SU-DHL-6 (cell line): ENCODE results near the gene RGR.

Source experiments
- H2AFZ ChIP-seq: fragments of 200-600 bp; sonication (generic); 2 replicates; pipeline ENCODE4 v1.6.1; 2014; ENCODE audit warnings: low read depth, mild to moderate bottlenecking, moderate library complexity, mixed read lengths, antibody characterized with exemption, low read length; ENCODE audit not compliant: severe bottlenecking
- H3F3A ChIP-seq: fragments of 200-600 bp; shearing (Covaris generic); 2 replicates; pipeline ENCODE4 v1.6.0; 2016; ENCODE audit warnings: antibody characterized with exemption, mild to moderate bottlenecking; ENCODE audit not compliant: insufficient read depth
- H3K27ac ChIP-seq: fragments of 200-600 bp; sonication (generic); 2 replicates; pipeline ENCODE4 v1.5.1; 2016; ENCODE audit warnings: low read depth, mild to moderate bottlenecking, low read length, moderate library complexity, mixed read lengths
- H3K27me3 ChIP-seq: fragments of 200-600 bp; sonication (generic), shearing (Covaris generic); 2 replicates; pipeline ENCODE4 v1.6.0; 2014; ENCODE audit warnings: mild to moderate bottlenecking, low read length
- H3K36me3 ChIP-seq: fragments of 200-600 bp; sonication (generic); 2 replicates; pipeline ENCODE4 v1.6.1; 2014; ENCODE audit warnings: mild to moderate bottlenecking, low read length, mixed read lengths
- H3K4me2 ChIP-seq: fragments of 300-600, 200-600 bp; shearing (Covaris generic), sonication (generic); 2 replicates; pipeline ENCODE4 v1.6.0; 2014; ENCODE audit warnings: low read length, low read depth, mild to moderate bottlenecking; ENCODE audit not compliant: poor library complexity, severe bottlenecking
- H3K4me3 ChIP-seq: fragments of 200-600 bp; sonication (generic); 2 replicates; pipeline ENCODE4 v1.5.1; 2014; ENCODE audit warnings: antibody characterized with exemption, low read length, mild to moderate bottlenecking, mixed read lengths; ENCODE audit not compliant: insufficient read depth, poor library complexity, severe bottlenecking
- H3K79me2 ChIP-seq: fragments of 200-600 bp; sonication (generic); 2 replicates; pipeline ENCODE4 v1.6.1; 2014; ENCODE audit warnings: mild to moderate bottlenecking, low read length, moderate library complexity; ENCODE audit not compliant: insufficient read depth
- H3K9ac ChIP-seq: fragments of 200-600 bp; sonication (generic); 2 replicates; pipeline ENCODE4 v1.7.0; 2014; ENCODE audit warnings: mild to moderate bottlenecking, low read length
- H3K9me2 ChIP-seq: fragments of 200-600 bp; sonication (generic); replicated peaks from 2 replicates; pipeline ENCODE4 v1.6.1; 2014; ENCODE audit warnings: low read length; ENCODE audit not compliant: insufficient read depth
- H3K9me3 ChIP-seq: fragments of 200-600 bp; sonication (generic); 2 replicates; pipeline ENCODE4 v1.6.1; 2014; ENCODE audit warnings: low read length, mixed read lengths; ENCODE audit not compliant: insufficient read depth
- H4K20me1 ChIP-seq: fragments of 200-600 bp; sonication (generic); 2 replicates; pipeline ENCODE4 v1.6.1; 2014; ENCODE audit warnings: low read depth, mild to moderate bottlenecking, antibody characterized with exemption, low read length, moderate library complexity, mixed read lengths
- CTCF ChIP-seq: fragments of 200-600 bp; sonication (generic); IDR thresholded peaks from one replicate; pipeline ENCODE4 v1.5.1; 2017; ENCODE audit warnings: antibody characterized with exemption, mild to moderate bottlenecking, low read length, moderate library complexity; ENCODE audit not compliant: insufficient read depth, poor library complexity, severe bottlenecking
- EZH2phosphoT487 ChIP-seq: fragments of 200-600 bp; sonication (generic), shearing (Covaris generic); conservative IDR thresholded peaks from 2 replicates; pipeline ENCODE4 v1.6.1; 2018; ENCODE audit warnings: mild to moderate bottlenecking, antibody characterized with exemption, low read length, moderate library complexity, mixed read lengths

Gene RGR

GRCh38 chr10:84244651-84245270, at the start of gene RGR:
Gene RGR, plus strand, starts transcription at chr10:84245053. Its CDS starts 38 bp downstream, at chr10:84245091.
- no peak within 1 kb of the TSS for H3K4me2 ChIP-seq
- TF ChIP-seq EZH2phosphoT487 (no peak), CTCF (no peak)
- H3K4me3 ChIP-seq = no peak within 1 kb of the TSS
- H3K27me3 ChIP-seq = no peaks in the 10 kb centered on the region
- H3K27ac ChIP-seq = no peak within 1 kb of the TSS
- H3F3A ChIP-seq = no peaks in the 10 kb centered on the region
- no peaks in the 10 kb centered on the region for H3K9me2 ChIP-seq
- H3K9me3 ChIP-seq = no peaks in the 10 kb centered on the region
- H3K36me3 ChIP-seq = no peaks in the 10 kb centered on the region
- no peak within 1 kb of the TSS for H3K9ac ChIP-seq
- no peaks in the 10 kb centered on the region for H3K79me2 ChIP-seq
- no peak within 1 kb of the TSS for H2AFZ ChIP-seq
- H4K20me1 ChIP-seq = no peaks in the 10 kb centered on the region

- H3K4me3 ChIP-seq = no peak overlapping the region
- H4K20me1 ChIP-seq = no peaks in the 10 kb centered on the region
- TF ChIP-seq EZH2phosphoT487 (no peak), CTCF (no peak)
- H3K36me3 ChIP-seq = no peaks in the 10 kb centered on the region
- H3K27me3 ChIP-seq = no peaks in the 10 kb centered on the region
- H3K4me2 ChIP-seq = no peak overlapping the region
- no peak overlapping the region for H3K27ac ChIP-seq
- H3K9ac ChIP-seq = no peak overlapping the region
- H3K9me3 ChIP-seq = no peaks in the 10 kb centered on the region
- no peaks in the 10 kb centered on the region for H3F3A ChIP-seq
- no peaks in the 10 kb centered on the region for H3K9me2 ChIP-seq
- no peak overlapping the region for H2AFZ ChIP-seq
- no peaks in the 10 kb centered on the region for H3K79me2 ChIP-seq
These were observed 48.8 kb upstream of the RGR start for GRCh38 chr10:84196083-84196482.

- H2AFZ ChIP-seq = no peak overlapping the region
- no peaks in the 10 kb centered on the region for H3K9me3 ChIP-seq
- no peaks in the 10 kb centered on the region for H4K20me1 ChIP-seq
- no peak for TF ChIP-seq CTCF
- TF ChIP-seq EZH2phosphoT487 = no peak
- H3K4me2 ChIP-seq = no peak overlapping the region
- no peaks in the 10 kb centered on the region for H3K27me3 ChIP-seq
- H3F3A ChIP-seq = no peaks in the 10 kb centered on the region
- no peak overlapping the region for H3K4me3 ChIP-seq
- H3K27ac ChIP-seq = no peak overlapping the region
- H3K79me2 ChIP-seq = no peaks in the 10 kb centered on the region
- H3K36me3 ChIP-seq = no peaks in the 10 kb centered on the region
- no peaks in the 10 kb centered on the region for H3K9me2 ChIP-seq
- no peak overlapping the region for H3K9ac ChIP-seq
These were observed 47.9 kb upstream of the RGR start for GRCh38 chr10:84196941-84197340.
